HepG2 (cell line): ENCODE results near the gene VPS4B. TPM values are rescaled to one million over a fixed set of nuclear protein-coding genes. Genes with fewer than 3 reads are reported as not detected.

Experiments
- CCDC6 ChIP-seq: sonication (generic); formaldehyde crosslinking; IDR thresholded peaks from 2 replicates; pipeline ENCODE4 v1.8.1; 2022; ENCODE audit warnings: mild to moderate bottlenecking, missing genetic modification reagents, moderate library complexity
- FOXK1 ChIP-seq: sonication (generic); formaldehyde crosslinking; IDR thresholded peaks from 2 replicates; pipeline ENCODE4 v1.4.0; 2020; ENCODE audit warnings: low read depth, missing genetic modification reagents, borderline replicate concordance
- HHEX ChIP-seq: IDR thresholded peaks from 2 replicates; pipeline ENCODE4 v1.6.1; 2016; ENCODE audit warnings: control low read depth
- HMGA1 ChIP-seq: sonication (generic); formaldehyde crosslinking; conservative IDR thresholded peaks from 2 replicates; pipeline ENCODE4 v1.4.0; 2020; ENCODE audit warnings: missing genetic modification reagents
- JUND ChIP-seq: sonication (generic); formaldehyde crosslinking; IDR thresholded peaks from 2 replicates; pipeline ENCODE4 v1.8.0; 2022; ENCODE audit warnings: mild to moderate bottlenecking, missing genetic modification reagents
- KDM5A ChIP-seq: fragments of 200-600 bp; sonication (generic); IDR thresholded peaks from 2 replicates; pipeline ENCODE4 v1.7.0; 2018; ENCODE audit warnings: antibody characterized with exemption, mild to moderate bottlenecking, low read length, borderline replicate concordance
- MLLT10 ChIP-seq: sonication (generic); formaldehyde crosslinking; IDR thresholded peaks from 2 replicates; pipeline ENCODE4 v1.4.0; 2020; ENCODE audit warnings: missing genetic modification reagents
- NFYC ChIP-seq: IDR thresholded peaks from 2 replicates; pipeline ENCODE4 v1.6.1; 2016; ENCODE audit warnings: missing genetic modification reagents, missing compliant biosample characterization
- NONO ChIP-seq, 2 experiments: fragments of 450-650 bp in 1 of 2; sonication (generic) in 1 of 2; formaldehyde crosslinking in 1 of 2; IDR thresholded peaks in 1 of 2; conservative IDR thresholded peaks in 1 of 2; 2 replicates each; pipeline versions ENCODE4 v1.6.1 to v1.8.0; 2017 to 2022; ENCODE audit warnings: mild to moderate bottlenecking in 1 of 2, missing genetic modification reagents in 1 of 2, moderate library complexity in 1 of 2
- RFX3 ChIP-seq: IDR thresholded peaks from 2 replicates; pipeline ENCODE4 v1.6.1; 2016; ENCODE audit warnings: missing biosample characterization, missing genetic modification reagents
- RFXANK ChIP-seq: IDR thresholded peaks from 2 replicates; pipeline ENCODE4 v1.6.1; 2016
- TBL1XR1 ChIP-seq: fragments of 150-350 bp; IDR thresholded peaks from 2 replicates; pipeline ENCODE4 v1.6.1; 2014; ENCODE audit warnings: borderline replicate concordance, low read length; ENCODE audit not compliant: partially characterized antibody
- TRIM24 ChIP-seq: sonication (generic); formaldehyde crosslinking; IDR thresholded peaks from 2 replicates; pipeline ENCODE4 v1.8.0; 2022; ENCODE audit warnings: mild to moderate bottlenecking, missing genetic modification reagents
- ZFAT ChIP-seq: sonication (generic); formaldehyde crosslinking; conservative IDR thresholded peaks from 2 replicates; pipeline ENCODE4 v1.8.1; 2023; ENCODE audit warnings: missing genetic modification reagents, inconsistent platforms
- ZFX ChIP-seq: sonication (generic); formaldehyde crosslinking; IDR thresholded peaks from 2 replicates; pipeline ENCODE4 v1.4.0; 2020; ENCODE audit warnings: mild to moderate bottlenecking, low read depth, missing genetic modification reagents, moderate library complexity
- ZNF101 ChIP-seq: sonication (generic); formaldehyde crosslinking; IDR thresholded peaks from 2 replicates; pipeline ENCODE4 v1.4.0; 2020; ENCODE audit warnings: mild to moderate bottlenecking, low read depth, missing genetic modification reagents, borderline replicate concordance
- ZNF121 ChIP-seq: sonication (generic); formaldehyde crosslinking; IDR thresholded peaks from 2 replicates; pipeline ENCODE4 v1.5.0; 2020; ENCODE audit warnings: mild to moderate bottlenecking, missing genetic modification reagents
- ZNF282 ChIP-seq: fragments of 450-650 bp; IDR thresholded peaks from 2 replicates; pipeline ENCODE4 v1.6.1; 2018; ENCODE audit not compliant: partially characterized antibody
- ZNF326 ChIP-seq: sonication (generic); formaldehyde crosslinking; IDR thresholded peaks from 2 replicates; pipeline ENCODE4 v1.4.0; 2020; ENCODE audit warnings: missing genetic modification reagents, borderline replicate concordance
- ZNF460 ChIP-seq: sonication (generic); formaldehyde crosslinking; IDR thresholded peaks from 2 replicates; pipeline ENCODE4 v1.5.1; 2020; ENCODE audit warnings: missing genetic modification reagents, mild to moderate bottlenecking, borderline replicate concordance
- ZNF510 ChIP-seq: sonication (generic); formaldehyde crosslinking; IDR thresholded peaks from 2 replicates; pipeline ENCODE4 v1.4.0; 2020; ENCODE audit warnings: low read depth, mild to moderate bottlenecking, missing genetic modification reagents
- ZNF530 ChIP-seq: sonication (generic); formaldehyde crosslinking; IDR thresholded peaks from 2 replicates; pipeline ENCODE4 v1.5.0; 2020; ENCODE audit warnings: low read depth, mild to moderate bottlenecking, missing genetic modification reagents
- ZNF709 ChIP-seq: sonication (generic); formaldehyde crosslinking; IDR thresholded peaks from 2 replicates; pipeline ENCODE4 v1.5.0; 2020; ENCODE audit warnings: mild to moderate bottlenecking, missing genetic modification reagents
- ZNF747 ChIP-seq: sonication (generic); formaldehyde crosslinking; IDR thresholded peaks from 2 replicates; pipeline ENCODE4 v1.8.1; 2023; ENCODE audit warnings: missing genetic modification reagents, mild to moderate bottlenecking, borderline replicate concordance
- ZNF761 ChIP-seq: sonication (generic); formaldehyde crosslinking; conservative IDR thresholded peaks from 2 replicates; pipeline ENCODE4 v1.4.0; 2020; ENCODE audit warnings: mild to moderate bottlenecking, missing genetic modification reagents
- ZNF773 ChIP-seq: sonication (generic); formaldehyde crosslinking; IDR thresholded peaks from 2 replicates; pipeline ENCODE4 v1.4.0; 2020; ENCODE audit warnings: missing genetic modification reagents, borderline replicate concordance
- ZNF800 ChIP-seq: sonication (generic); formaldehyde crosslinking; IDR thresholded peaks from 2 replicates; pipeline ENCODE4 v1.4.0; 2020; ENCODE audit warnings: missing genetic modification reagents
- polyA plus RNA-seq, 8 experiments: library from polyadenylated mRNA; depleted of rRNA in 3 of 8; stranded (reverse) in 7 of 8; unstranded in 1 of 8; fragments of >200 nt; fragmentation: Illumina TruSeq in 4 of 8; extraction: Trizol in 4 of 8; gene quantifications; 2 replicates each; pipeline versions ENCODE4 v1.2.1 to v1.2.3, GENCODE V29; 2011 to 2016; ENCODE audit warnings: low read depth in 4 of 8, missing spikeins in 1 of 8, mixed read lengths in 1 of 8; ENCODE audit not compliant: insufficient read depth in 1 of 8
- total RNA-seq, 5 experiments: library from RNA; depleted of rRNA; stranded (reverse); fragments of >200 nt; fragmentation: Illumina TruSeq; extraction: Trizol; gene quantifications; 2 replicates each; pipeline ENCODE4 v1.2.3, GENCODE V29; 2016; ENCODE audit warnings: low read depth in 1 of 5
- TF ChIP-seq, protein P1 (sequence below): sonication (generic); formaldehyde crosslinking; IDR thresholded peaks from 2 replicates; pipeline ENCODE4 v1.4.0; 2020; ENCODE audit warnings: missing genetic modification reagents
- TF ChIP-seq, protein P2 (sequence below): IDR thresholded peaks from 2 replicates; pipeline ENCODE4 v1.6.1; 2016; ENCODE audit warnings: control low read depth

VPS4B gene
- total and polyA plus RNA-seq, 2 of the 13 experiments (the other 11 are each of a cell fraction or from before 2014, with no cell fraction given), result 12.8 to 25.9 TPM

DNA sequence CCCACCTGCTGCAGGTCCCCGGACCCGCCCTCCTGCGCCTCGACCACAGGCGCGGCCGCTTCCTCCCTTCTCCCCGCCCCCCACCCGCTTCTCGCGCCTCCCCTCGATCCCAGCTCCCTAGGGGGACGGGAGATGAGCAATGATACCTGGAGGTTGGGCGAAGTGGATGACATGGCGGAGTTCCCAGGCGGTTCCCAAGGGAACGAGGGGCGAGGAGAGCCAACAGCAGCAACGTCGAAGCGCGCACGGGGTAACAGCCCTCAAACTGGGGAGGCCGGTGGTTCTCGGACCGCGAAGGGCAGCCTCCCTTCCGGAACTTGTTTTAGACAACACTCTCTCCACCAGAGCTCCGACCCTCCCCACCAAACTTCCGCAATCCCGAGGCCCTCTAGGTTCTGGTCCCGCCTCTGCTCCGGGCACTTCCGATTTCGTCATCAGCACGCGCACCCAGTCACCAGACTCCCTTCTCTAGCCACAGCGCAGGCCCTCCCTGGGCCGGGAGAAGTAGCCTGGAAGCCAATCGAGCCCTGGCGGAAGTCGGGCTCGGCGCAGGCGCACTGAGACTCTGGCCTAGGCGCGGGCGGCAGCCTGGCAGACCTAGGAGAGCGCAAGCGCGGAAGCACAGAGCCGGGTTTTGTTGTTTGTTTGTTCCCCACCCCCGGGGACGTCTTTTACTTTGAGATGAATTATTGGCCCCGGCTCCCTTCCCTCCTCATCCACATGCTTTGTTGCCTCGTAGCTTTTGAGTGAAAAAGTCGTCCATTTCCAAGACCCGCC lies at the start of gene VPS4B (continued):
- TF ChIP-seq ZNF282, result no peak
- 0 out of 2 replicates have a peak, but pooled peaks have one; percentile 10 for TF ChIP-seq ZNF773 (CRISPR knock-in tag)
- peak; percentile 85 for TF ChIP-seq FOXK1 (CRISPR knock-in tag)
- TF ChIP-seq, protein P1, sequence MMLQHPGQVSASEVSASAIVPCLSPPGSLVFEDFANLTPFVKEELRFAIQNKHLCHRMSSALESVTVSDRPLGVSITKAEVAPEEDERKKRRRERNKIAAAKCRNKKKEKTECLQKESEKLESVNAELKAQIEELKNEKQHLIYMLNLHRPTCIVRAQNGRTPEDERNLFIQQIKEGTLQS (CRISPR knock-in tag), result no peak
- no peak for TF ChIP-seq TRIM24 (CRISPR knock-in tag)
- no peak for TF ChIP-seq ZFAT
- TF ChIP-seq KDM5A, result peak; percentile 88
- 0 out of 2 replicates have a peak, but pooled peaks have one; percentile 62 for TF ChIP-seq ZNF510 (CRISPR knock-in tag)
- no peak for TF ChIP-seq ZNF101
- no peak for TF ChIP-seq RFX3 (CRISPR knock-in tag)
- no peak for TF ChIP-seq HHEX (CRISPR knock-in tag)
- TF ChIP-seq HMGA1 (CRISPR knock-in tag), result no peak
- no peak for TF ChIP-seq MLLT10 (CRISPR knock-in tag)
- no peak for TF ChIP-seq ZNF747
- TF ChIP-seq, protein P2, sequence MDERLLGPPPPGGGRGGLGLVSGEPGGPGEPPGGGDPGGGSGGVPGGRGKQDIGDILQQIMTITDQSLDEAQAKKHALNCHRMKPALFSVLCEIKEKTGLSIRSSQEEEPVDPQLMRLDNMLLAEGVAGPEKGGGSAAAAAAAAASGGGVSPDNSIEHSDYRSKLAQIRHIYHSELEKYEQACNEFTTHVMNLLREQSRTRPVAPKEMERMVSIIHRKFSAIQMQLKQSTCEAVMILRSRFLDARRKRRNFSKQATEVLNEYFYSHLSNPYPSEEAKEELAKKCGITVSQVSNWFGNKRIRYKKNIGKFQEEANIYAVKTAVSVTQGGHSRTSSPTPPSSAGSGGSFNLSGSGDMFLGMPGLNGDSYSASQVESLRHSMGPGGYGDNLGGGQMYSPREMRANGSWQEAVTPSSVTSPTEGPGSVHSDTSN, result no peak
- TF ChIP-seq ZNF530 (CRISPR knock-in tag), result no peak
- TF ChIP-seq RFXANK (CRISPR knock-in tag), result 0 out of 2 replicates have a peak, but pooled peaks have one; percentile 29
- peak; percentile 99 for TF ChIP-seq ZFX
- TF ChIP-seq ZNF761, result peak; percentile 59; the same call in 1 of the 2 replicates
- peak; percentile 81 for TF ChIP-seq ZNF709 (CRISPR knock-in tag)
- TF ChIP-seq ZNF121, result no peak
- TF ChIP-seq CCDC6 (CRISPR knock-in tag), result no peak; the same call in 1 of the 2 replicates
- no peak for TF ChIP-seq ZNF460 (CRISPR knock-in tag)
- TF ChIP-seq ZNF326, result no peak
- no peak for TF ChIP-seq NONO (IDR thresholded peaks at IDR 0.05)
- peak; percentile 96 for TF ChIP-seq NONO (CRISPR knock-in tag; conservative IDR thresholded peaks at IDR 0.05)
- peak; percentile 61; the same call in 1 of the 2 replicates for TF ChIP-seq ZNF800
- TF ChIP-seq NFYC, result peak; percentile 92
- no peak; the same call in 1 of the 2 replicates for TF ChIP-seq JUND (CRISPR knock-in tag)
- TF ChIP-seq TBL1XR1, result peak; percentile 53
